Myocyte (in vitro differentiated cells): ENCODE data around the gene COL2A1. TPM values are rescaled to one million over a fixed set of nuclear protein-coding genes. Genes with fewer than 3 reads are reported as not detected.
"Not testable (repeated sequence)": the region's sequence is repeated elsewhere in the genome, so short reads cannot be mapped to it uniquely, and the experiment has no call there.

Source experiments
- DNase-seq: peaks from one replicate; pipeline ENCODE4 v3.0.0-alpha.2; 2012; ENCODE audit warnings: low read depth
- total RNA-seq: library from RNA; depleted of rRNA; stranded (reverse); fragments of >200 nt; gene quantifications from 2 replicates; pipeline ENCODE4 v1.2.3, GENCODE V29; 2014

COL2A1 gene
- total RNA-seq, 1 donor from 2014 or later = 0.51 TPM

DNA sequence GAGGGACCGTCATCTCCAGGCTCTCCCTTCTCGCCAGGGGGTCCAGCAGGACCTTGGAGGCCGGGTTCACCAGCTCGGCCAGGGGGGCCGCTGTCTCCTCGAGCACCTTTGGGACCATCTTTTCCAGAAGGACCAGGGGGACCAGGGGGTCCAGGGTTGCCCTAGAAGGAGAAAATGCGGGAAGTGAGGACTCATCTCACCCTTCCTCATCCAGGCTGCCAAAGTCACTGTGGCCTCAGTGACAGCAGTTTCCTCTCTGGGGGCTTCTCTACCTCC lies 25.7 kb downstream of the COL2A1 start:
- DNase-seq = no peak

DNA sequence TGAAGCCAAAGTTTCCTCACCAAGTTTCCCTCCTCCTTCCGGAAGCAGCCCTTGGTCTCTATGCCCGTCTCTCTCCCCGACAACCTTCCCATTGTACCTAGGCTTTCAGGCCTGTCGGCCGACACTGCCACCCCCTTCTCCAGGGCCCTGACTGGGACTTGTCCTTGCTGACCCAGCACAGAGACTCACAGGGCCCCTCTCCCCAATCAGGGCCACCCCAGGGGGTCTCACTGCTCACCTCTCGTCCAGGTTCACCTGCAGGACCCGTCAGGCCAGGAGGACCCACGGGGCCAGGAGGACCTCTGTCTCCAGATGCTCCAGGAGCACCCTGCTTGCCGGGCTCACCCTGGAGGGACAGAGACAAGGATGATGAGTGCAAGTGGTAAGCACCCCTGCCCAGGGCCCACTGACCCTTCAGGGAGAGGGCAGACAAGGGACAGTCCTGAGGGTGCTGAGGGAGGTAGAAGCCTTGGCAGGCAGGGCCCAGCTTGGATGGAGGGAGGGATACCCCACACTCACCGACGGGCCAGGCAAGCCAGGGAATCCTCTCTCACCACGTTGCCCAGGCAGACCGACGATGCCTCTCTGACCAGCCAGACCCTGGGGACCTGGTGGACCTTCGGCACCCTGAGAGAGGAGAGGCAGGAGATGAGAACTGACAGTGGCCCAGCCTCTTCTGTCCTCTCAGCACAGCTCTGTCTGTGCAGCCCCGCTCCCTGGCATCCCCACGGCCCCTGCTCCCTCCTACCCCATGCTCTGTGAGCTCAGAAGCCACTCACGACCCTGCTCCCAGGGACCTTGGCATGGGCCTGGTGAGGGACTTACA lies 26.3 kb downstream of the COL2A1 start:
- no peak for DNase-seq

DNA sequence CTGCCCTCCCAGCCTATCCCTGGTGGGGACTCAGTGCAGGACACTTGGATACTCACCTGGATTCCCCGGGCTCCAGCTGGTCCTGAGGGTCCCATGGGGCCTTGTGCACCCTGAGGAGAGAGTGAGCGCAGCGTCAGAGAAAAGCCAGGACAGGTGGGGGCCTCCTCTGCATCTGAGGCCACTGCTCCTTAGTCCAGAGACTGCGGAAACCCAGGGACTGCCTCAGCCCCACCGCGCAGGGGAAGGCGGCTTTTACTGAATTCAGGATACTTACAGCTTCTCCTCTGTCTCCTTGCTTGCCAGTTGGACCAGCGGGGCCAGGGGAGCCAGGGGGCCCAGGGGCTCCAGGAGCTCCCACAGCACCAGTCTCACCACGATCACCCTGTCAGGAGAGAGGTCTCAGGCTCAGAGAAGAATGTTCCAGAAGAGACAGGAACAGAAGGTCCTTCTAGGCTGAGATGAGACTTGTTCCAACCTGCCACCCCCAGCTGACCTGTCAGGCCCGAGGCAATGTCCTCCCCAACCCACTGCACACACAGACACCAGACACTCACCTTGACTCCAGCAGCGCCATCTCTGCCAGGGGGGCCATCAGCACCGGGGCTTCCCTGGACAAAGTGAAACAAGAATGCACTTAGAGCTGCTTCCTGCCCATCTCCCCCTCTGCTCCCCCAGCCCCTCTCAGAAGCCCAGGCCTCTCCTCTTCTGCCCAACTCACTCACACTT lies 27.1 kb downstream of the COL2A1 start:
- DNase-seq = no peak

DNA sequence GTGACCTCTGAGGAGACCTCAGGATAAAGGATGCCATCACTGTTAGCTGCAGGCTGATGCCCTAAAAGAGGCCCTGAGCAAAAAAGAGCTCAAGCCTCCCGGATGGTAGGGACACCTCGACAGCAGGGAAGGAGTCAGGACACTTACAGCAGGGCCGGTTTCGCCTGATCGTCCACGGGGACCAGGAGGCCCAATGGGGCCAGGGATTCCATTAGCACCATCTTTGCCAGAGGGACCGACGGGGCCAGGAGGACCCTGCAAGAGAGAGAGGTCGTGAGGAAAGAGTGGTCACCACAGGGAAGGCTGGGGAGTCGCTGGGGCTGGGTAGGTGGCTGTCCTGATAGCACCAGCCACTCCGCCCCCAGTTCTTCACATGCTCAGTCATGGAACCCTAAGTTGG lies 28.5 kb downstream of the COL2A1 start:
- no peak for DNase-seq

DNA sequence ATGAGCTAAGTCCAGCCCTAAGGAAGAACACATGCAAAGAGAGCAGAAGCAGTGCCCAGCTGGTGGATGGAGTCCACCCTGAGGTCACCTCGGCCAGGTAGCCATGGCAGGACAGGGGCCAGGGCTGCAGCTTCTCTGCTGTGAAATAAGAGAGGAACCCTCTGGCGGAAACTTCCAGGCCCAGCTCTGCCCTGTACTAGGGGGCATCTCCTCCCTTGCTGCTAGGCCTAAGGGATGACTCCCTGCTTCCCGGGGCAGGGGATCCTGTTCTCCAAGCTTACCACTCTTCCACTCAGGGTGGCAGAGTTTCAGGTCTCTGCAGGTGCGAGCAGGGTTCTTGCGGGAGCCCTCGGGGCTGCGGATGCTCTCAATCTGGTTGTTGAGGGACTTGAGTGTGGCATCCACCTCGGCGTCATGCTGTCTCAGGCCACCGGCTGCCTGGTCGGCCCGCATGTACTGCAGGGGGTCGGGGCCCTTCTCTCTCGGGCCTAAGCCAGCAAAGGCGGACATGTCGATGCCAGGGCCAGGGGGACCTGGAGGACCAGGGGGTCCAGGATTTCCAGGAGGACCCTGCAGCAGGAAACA lies 29.1 kb downstream of the COL2A1 start:
- no peak for DNase-seq

DNA sequence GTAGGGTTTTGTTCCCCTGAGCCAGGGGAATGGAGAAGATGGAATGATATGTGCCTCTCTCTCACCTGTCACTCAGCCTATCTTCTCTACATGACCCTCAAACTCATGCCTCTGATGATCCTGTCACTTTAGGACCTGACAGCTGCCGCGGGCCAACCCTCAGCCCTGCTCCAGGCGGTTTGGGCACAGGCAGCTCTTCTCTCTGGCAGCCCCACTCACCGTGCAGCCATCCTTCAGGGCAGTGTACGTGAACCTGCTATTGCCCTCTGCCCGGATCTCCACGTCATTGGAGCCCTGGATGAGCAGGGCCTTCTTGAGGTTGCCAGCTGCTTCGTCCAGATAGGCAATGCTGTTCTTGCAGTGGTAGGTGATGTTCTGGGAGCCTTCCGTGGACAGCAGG lies 30.4 kb downstream of the COL2A1 start:
- DNase-seq = no peak

DNA sequence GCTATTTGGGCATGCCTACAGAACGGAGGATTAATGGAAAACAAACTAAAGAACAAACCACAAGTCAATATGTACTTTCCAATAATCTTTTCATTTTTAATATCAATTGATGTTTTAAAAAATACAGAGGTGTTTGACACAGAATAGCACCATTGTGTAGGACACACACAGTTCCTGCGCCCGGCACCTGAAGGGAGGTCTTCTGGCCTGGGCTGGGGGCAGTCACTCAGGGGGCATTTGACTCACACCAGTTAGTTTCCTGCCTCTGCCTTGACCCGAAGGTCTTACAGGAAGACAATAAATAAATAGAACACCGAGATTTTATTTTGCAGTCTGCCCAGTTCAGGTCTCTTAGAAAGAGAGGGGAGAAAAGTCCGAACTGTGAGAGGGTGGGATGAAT lies 31.4 kb downstream of the COL2A1 start:
- DNase-seq = no peak

DNA sequence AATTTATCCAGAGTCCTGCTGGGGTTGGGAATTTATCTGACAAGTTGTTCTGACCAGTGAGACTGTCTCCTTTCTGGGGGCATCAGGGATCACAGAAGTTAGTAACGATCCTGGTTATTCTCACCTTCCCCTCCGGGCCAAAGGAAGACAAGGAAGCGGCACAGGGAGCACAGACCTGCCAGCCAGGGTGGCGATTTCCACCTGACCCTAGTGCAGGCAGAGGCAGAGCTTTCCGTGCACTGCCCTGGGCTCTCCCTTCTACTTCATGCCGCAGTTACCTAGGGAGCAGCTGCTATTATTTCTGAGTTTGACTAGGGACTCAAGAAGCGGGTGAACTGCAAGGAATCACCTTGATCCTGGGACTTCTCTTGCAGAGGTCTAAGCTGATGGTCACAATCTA lies 33.4 kb downstream of the COL2A1 start:
- DNase-seq = no peak

DNA sequence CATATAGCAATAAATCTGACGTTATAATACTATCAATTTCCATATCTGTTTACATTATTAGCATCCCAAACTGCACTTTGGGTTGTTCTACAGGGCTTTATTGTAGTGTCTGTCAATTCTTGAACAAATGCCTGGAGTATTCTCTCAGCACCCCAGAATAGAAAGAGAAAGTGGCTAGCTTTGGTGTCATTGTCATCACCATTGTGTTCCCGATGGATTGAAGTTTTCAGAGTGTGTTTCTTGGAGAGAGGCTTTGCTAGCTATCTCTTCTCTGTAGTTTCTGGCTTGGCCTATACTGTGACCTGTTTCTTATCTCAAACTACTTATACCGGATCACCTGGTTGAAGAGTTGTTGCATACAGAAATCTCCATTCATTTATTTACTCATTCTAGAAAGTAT lies 34.4 kb downstream of the COL2A1 start:
- no peak for DNase-seq

DNA sequence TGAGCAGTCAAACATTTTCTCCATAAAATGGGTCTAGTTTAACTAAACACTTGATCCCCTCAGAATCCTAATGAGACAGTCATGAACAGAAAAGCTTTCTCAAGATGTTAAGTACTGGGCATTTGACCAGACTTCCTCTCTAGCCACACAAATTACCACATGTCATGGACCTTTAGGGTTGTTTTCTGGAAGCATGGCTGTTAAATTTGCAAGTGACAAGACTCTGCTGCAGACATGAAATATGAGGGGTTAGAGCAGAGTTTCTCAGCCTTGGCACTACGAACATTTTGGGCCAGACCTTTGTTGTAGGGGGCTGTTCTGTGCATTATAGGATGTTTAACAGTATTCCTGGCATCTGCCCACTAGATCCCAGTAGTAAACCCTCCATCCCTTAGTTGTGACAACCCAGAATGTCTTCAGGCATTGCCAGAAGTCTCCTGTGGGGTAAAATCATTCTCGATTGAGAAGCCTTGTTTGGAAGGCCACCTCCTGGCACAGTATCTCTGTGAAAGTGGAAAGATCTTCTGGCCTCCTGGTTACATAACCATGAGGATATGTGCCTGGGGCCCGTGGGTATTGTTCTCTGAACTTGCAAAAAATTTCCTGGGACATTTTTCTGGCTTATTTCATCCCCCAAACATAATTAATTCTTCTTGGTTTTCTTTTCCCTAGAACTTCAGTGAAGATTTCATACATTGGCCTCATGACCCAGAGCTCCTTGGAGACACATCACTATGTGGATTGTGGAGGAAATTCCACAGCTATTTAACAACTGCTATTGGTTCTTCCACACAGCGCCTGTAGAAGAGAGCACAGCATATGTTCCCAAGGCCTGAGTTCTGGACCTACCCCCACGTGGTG lies 36.6 kb downstream of the COL2A1 start:
- DNase-seq = no peak

DNA sequence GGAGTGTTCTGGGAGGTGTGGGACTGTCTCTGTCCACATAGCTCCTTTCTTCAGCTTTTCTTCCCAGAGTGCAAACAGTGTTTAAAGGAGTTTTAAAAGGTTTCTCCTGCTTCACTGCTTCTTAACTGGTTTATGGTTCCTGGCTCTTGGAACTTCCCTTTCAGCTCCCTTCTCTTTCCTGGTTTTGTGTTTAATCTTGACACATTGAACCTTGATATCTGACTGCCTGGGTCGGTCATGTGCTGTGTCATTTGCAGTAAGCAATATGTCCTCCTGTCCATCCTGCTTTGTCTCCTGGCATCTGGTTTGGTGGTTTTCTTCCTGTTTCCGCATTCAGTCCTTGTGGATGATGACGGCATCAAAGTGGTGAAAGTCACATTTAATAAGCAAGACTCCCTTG lies 38.7 kb downstream of the COL2A1 start:
- DNase-seq = no peak

DNA sequence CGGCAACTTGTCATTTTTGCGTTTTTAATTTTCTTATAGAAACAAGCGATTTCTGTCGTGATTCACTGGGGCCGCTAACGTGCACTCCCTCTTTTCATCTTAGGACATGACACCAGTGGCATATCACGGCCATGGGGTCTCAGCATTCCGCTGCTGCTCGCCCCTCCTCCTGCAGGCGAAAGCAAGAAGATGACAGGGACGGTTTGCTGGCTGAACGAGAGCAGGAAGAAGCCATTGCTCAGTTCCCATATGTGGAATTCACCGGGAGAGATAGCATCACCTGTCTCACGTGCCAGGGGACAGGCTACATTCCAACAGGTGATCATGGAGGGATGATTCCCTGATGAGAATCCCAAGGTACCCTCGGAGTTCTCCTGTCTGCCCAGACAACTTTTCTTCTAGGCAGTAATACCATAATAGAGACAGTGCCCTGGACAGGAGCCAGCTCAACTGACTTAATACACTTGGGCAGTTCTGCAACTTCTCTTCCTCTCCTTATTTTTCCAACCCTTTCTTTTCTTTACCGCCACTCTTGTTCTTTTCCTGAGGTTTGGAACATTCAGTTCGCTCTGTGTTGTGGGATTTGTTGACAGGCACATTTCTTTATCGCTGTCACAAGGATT lies 40.1 kb downstream of the COL2A1 start:
- no peak for DNase-seq

DNA sequence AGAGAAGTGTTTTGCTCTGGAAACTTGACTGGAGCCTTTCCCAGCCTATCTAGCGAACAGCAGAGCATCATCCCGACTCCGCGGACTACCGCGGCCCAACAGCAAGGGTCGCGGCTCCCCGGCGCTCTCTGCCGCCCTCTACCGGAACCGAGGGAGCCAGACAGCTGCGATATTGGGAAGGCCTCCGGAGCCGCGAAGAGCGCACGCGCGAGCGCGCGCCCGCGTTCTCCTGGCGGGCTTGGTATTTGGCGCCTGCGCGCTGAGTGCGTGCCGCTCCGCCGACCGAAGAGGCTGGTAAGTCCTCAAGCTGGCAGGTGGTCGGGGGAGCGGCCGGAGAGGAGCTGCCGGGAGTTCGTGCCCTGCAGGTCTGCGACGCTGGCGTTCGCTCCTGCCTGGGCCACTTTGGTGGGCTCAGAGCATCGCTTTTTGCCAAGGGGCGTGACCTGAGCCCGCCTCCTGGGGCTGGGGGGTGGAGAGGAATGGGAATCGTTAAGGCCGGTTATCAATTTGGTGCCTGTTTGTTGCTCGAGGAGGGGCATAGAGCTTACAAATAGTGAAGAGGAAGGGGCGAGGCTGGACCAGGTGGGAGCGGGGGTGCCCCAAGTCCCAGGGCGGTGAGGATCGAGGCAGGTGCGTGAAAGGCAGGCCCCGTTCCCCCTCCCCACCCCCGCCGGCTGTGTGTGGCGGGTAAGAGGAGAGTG lies 40.8 kb downstream of the COL2A1 start, which contains the start of gene TMEM106C:
Gene TMEM106C, plus strand, starts transcription at position 257 of the 701 bp plus-strand sequence. CDS start 641 bp downstream, outside the sequence.
- peak; percentile 92 for DNase-seq

DNA sequence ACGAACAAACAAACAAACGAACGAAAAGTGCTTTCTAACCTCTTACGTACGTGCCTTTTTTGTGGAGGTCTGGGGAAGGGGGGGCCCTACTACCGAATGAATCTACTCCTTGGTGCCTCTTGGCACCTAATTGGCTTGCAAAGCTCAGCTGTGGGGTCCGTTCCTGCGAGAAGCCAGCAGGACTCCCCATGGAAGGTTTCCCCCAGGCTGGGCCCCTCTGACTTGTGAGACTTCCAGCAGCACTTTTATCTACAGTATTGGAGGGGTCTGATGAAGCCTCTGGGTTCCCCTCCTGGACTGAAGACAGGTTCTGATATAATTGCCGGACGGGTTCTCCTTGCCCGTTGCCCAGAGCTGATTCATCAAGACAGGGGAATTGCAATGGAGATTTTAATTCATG lies 42.1 kb downstream of the COL2A1 start:
- DNase-seq = no peak

DNA sequence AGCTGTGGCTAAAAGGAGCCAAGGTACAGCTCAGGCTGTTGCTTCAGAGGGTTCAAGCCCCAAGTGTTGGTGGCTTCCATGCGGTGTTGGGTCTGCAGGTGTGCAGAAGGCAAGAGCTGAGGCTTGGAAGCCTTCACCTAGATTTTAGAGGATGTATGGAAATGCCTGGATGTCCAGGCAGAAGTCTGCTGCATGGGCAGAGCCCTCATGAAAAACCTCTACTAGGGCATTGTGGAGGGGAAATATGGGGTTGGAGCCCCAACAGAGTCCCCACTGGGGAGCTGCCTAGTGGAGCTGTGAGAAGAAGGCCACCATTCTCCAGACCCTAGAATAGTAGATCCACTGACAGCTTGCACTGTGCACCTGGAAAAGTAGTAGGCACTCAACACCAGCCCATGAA lies 46.6 kb downstream of the COL2A1 start:
- not testable (repeated sequence) for DNase-seq

DNA sequence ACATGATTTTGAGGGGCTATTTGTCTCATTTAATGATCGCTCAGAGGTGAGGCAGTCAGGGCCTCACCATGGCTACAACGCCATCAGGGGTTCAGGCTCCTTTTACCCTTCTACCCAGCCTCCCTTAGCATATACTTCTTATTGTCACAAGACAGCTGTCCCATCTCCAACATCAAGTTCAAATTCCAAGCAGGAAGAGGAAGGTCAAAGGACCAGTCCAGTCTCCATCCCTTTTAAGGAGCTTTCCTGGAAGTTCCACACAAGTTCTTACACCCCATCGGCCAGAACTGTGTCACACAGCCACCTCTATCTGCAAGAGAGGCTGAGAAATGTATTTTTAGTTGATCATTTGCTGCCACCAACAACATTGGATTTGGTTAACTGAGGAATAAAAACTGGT lies 49.2 kb downstream of the COL2A1 start:
- no peak for DNase-seq

DNA sequence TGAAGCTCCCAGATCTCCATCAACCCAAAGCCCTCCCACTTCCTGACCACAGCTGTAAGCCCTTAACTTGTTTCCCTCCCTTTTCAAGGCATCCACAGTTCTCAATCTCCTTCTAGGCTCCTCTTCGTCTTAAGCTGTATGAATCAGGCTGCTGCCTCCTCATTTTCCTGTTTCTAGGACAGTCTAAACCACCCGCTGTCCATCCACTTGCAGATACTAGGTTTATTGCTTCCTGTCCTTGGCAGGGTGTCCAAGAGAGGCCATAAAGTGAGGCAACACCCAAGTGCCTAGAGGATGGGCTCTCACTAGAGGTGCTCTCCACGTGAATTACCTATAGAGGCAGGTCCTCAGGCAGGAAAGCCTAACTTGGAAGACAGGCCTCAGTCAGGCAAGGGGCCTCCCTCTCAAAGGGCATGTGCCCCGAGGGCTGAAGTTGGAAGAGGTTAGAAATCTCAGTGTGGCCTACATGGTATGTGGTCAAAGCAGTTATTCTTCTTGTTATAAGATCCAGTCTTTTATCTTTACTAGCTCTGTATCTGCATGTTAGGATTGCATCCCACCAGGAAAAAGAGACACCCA lies 49.7 kb downstream of the COL2A1 start:
- no peak for DNase-seq

DNA sequence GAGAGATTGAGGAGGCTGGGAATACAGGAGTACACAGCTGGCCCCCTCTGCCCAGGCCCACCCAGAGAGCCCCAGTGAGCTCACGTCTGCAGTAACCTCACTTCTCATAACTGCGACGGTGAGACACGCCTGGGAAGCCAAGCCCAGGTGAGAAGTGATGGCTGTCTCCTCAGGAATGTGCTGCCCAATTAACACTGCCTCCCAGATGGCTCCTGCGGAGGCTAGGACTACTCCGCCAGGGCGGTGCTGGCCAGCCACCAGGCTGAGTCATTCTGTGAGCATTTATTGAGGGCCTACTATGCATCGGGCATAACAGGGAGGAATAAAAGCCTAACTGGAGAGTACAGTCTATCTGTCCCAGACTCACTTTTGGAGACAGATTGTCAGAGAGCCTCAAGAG lies 50.2 kb downstream of the COL2A1 start:
- DNase-seq = no peak

DNA sequence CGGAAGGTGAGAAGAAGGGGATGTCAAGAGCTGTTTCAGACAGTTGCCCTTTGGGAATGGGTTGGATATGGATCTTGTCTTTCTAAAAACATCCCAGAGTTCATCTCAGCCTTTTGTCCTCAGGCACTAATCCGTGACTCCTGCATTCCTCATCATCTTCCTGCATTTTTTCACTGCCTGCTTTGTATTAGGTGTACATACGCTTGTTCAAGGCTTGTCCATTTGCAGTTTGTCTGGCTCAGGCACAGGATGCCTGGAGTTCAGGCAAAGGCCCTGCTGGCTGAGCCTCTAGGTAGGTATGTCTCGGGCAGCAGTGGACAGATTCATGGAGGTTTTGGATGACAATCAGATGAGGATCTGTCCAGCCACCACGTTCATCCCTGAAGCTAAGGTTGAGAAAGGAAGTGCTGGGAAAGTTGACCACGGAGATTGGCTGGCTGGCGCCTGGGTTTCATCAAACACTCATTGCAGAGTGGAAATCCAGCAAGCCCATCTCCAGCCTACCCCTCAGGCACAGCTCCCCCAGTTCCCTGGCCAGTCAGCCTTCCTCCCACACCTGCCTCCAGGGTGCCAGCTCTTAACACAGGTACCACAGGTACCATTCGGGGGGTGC lies 53.3 kb downstream of the COL2A1 start:
- no peak for DNase-seq
